NCI-H1436 treated with DMSO at 0.1 percent for 48 hours (cell line): ENCODE results near the gene DDX4.

Experiments used
- DNase-seq: peaks from one replicate; lab custom pipeline; 2025; lab: John Stamatoyannopoulos, UW

Gene DDX4

DNA sequence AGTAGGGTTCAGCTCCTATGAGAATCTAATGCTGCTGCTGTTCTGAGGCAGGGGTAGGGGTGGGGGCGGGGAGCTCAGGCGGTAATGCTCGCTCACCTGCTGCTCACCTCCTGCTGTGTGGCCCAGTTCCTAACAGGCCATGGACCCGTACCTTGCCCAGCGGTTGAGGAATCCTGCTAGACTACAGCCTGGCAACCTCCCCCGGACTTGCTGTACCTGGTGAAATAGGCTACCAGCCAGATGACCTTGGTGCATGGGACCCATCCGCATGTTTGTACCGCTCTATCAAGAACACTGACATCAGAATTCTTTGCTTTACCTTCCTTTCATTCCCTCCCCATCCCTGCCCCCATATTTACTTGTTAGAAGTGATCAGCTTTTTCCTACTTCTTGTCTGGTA is 128.6 kb downstream of the DDX4 start:
- DNase-seq: no peak
